H1 (cell line): Measurements from ENCODE around the gene MSI2. TPM values are rescaled to one million over a fixed set of nuclear protein-coding genes. Genes with fewer than 3 reads are reported as not detected.

Experiments used
- GABPA ChIP-seq: IDR thresholded peaks from 2 replicates; pipeline ENCODE4 v1.6.1; 2011; ENCODE audit warnings: mild to moderate bottlenecking, low read length, moderate library complexity, borderline replicate concordance; ENCODE audit not compliant: insufficient read depth
- TBP ChIP-seq: IDR thresholded peaks from 2 replicates; pipeline ENCODE4 v1.6.1; 2011; ENCODE audit warnings: low read depth, low read length, improper control_type of control experiment
- polyA plus RNA-seq, 7 experiments: library from polyadenylated mRNA; depleted of rRNA in 3 of 7; stranded (reverse) in 5 of 7; unstranded in 2 of 7; fragments of >200 nt in 5 of 7; fragments of 200-250 nt in 2 of 7; gene quantifications; 1 replicate in 5 of 7; 2 replicates in 1 of 7; 4 replicates in 1 of 7; pipeline versions ENCODE4 v1.2.1 to v1.2.3, GENCODE V29; 2011 to 2013; ENCODE audit warnings: missing spikeins in 2 of 7, mixed read lengths in 2 of 7
- total RNA-seq: library from RNA; stranded (reverse); fragmentation: NEBNext Ultra II Directional; extraction: Animal tissue kit (Norgen Biotek cat#: 25700); gene quantifications from 2 replicates; pipeline ENCODE4 v1.2.1, GENCODE V29; 2021
- TF ChIP-seq, protein P1 (sequence below): IDR thresholded peaks from 2 replicates; pipeline ENCODE4 v1.6.1; 2012; ENCODE audit warnings: inconsistent platforms

The MSI2 gene
- total and polyA plus RNA-seq, 2 of the 8 experiments (the other 6 are each of a cell fraction or from before 2014, with no cell fraction given): 36.7 to 80.6 TPM

GRCh38 chr17:57415751-57416207 is 159.5 kb downstream of the MSI2 start (continued):
- TF ChIP-seq GABPA: no peak
- TF ChIP-seq TBP: no peak
- TF ChIP-seq, protein P1, sequence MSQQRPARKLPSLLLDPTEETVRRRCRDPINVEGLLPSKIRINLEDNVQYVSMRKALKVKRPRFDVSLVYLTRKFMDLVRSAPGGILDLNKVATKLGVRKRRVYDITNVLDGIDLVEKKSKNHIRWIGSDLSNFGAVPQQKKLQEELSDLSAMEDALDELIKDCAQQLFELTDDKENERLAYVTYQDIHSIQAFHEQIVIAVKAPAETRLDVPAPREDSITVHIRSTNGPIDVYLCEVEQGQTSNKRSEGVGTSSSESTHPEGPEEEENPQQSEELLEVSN: no peak
